HepG2 (cell line): ENCODE measurements around the gene DAB1. TPM values are rescaled to one million over a fixed set of nuclear protein-coding genes. Genes with fewer than 3 reads are reported as not detected.

ENCODE experiments used
- ATAC-seq: fragments of 200-7000 bp; cut with Tn5 transposase; 3 replicates; pipeline ENCODE4 v1.9.1; 2020; ENCODE audit warnings: mild to moderate bottlenecking, moderate library complexity
- BruUV-seq: library from RNA; stranded (reverse); fragments of 400-500 nt; replicated peaks from 2 replicates; lab custom pipeline; 2021; lab: Mats Ljungman, UMichigan
- CTCF ChIA-PET: fragments of 300-600 bp; formaldehyde crosslinking; extraction: SDS; loops from one replicate; lab custom pipeline; 2021; ENCODE audit warnings: low total read pairs, inconsistent platforms, low intra/inter-chr PET ratio; lab: Yijun Ruan, JAX
- POLR2A ChIA-PET: fragments of 350-600 bp; sonication (Branson Sonifier 250); formaldehyde crosslinking; loops from one replicate; lab custom pipeline; 2020; ENCODE audit warnings: antibody characterized with exemption, inconsistent platforms; lab: Yijun Ruan, JAX
- DNase-seq: peaks from one replicate; pipeline ENCODE4 v3.0.0-alpha.2; 2015; ENCODE audit warnings: low spot score
- FAIRE-seq: peaks from 3 replicates; lab custom pipeline; 2011; peaks lifted over from hg19 to GRCh38; lab: Jason Lieb, UNC
- H2AFZ ChIP-seq: one replicate; pipeline ENCODE4 v1.6.1; 2011; ENCODE audit warnings: low read length, inconsistent platforms
- H3K27ac ChIP-seq: fragments of 300-600 bp; 3 replicates; pipeline ENCODE4 v1.8.0; 2011; ENCODE audit warnings: mixed run types, mild to moderate bottlenecking, mixed read lengths, low read length, inconsistent platforms; ENCODE audit not compliant: insufficient read depth; ENCODE audit errors: extremely low read length
- H3K27me3 ChIP-seq, 2 experiments: fragments of 200-600 bp in 1 of 2; 2 replicates in 1 of 2; 3 replicates in 1 of 2; pipeline versions ENCODE4 v1.6.0 to v1.8.0; 2011; ENCODE audit warnings: low read length in 2 of 2, mild to moderate bottlenecking in 2 of 2, moderate library complexity in 2 of 2, inconsistent platforms in 1 of 2; ENCODE audit not compliant: insufficient read depth in 2 of 2, control insufficient read depth in 1 of 2
- H3K36me3 ChIP-seq, 2 experiments: fragments of 200-600 bp in 1 of 2; replicated peaks in 1 of 2; 2 replicates in 1 of 2; 3 replicates in 1 of 2; pipeline versions ENCODE4 v1.5.1 to v1.8.0; 2011; ENCODE audit warnings: low read length in 2 of 2, inconsistent platforms in 1 of 2; ENCODE audit not compliant: insufficient read depth in 2 of 2, control insufficient read depth in 1 of 2
- H3K4me1 ChIP-seq: 2 replicates; pipeline ENCODE4 v1.5.1; 2012; ENCODE audit warnings: low read length, inconsistent platforms; ENCODE audit not compliant: insufficient read depth
- H3K4me2 ChIP-seq: 2 replicates; pipeline ENCODE4 v1.6.0; 2011; ENCODE audit warnings: low read depth, low read length, inconsistent platforms
- H3K4me3 ChIP-seq, 3 experiments: fragments of 200-600 bp in 1 of 3; sonication (generic), shearing (Covaris generic) in 1 of 3; replicated peaks in 1 of 3; 2 replicates each; pipeline ENCODE4 v1.5.1; 2011 to 2016; ENCODE audit warnings: low read length in 3 of 3, inconsistent platforms in 2 of 3, low read depth in 2 of 3, mild to moderate bottlenecking in 2 of 3, control low read depth in 1 of 3, mixed read lengths in 1 of 3; ENCODE audit not compliant: insufficient read depth in 1 of 3
- H3K79me2 ChIP-seq: one replicate; pipeline ENCODE4 v1.6.1; 2011; ENCODE audit warnings: low read length, inconsistent platforms; ENCODE audit not compliant: insufficient read depth
- H3K9ac ChIP-seq: 2 replicates; pipeline ENCODE4 v1.6.0; 2011; ENCODE audit warnings: mild to moderate bottlenecking, low read depth, low read length, inconsistent platforms; ENCODE audit not compliant: insufficient read depth
- H3K9me3 ChIP-seq: 2 replicates; pipeline ENCODE4 v1.5.1; 2012; ENCODE audit warnings: mild to moderate bottlenecking, low read length
- H4K20me1 ChIP-seq: 2 replicates; pipeline ENCODE4 v1.6.0; 2011; ENCODE audit warnings: inconsistent platforms, mild to moderate bottlenecking, low read length, moderate library complexity; ENCODE audit not compliant: insufficient read depth
- IRX3 ChIP-seq: sonication (generic); formaldehyde crosslinking; IDR thresholded peaks from 2 replicates; pipeline ENCODE4 v1.8.1; 2023; ENCODE audit warnings: mild to moderate bottlenecking, low read depth, missing genetic modification reagents, borderline replicate concordance
- KLF6 ChIP-seq: IDR thresholded peaks from 2 replicates; pipeline ENCODE4 v1.8.0; 2016; ENCODE audit warnings: missing biosample characterization, missing genetic modification reagents
- NCOR1 ChIP-seq: fragments of 200-600 bp; sonication (generic); IDR thresholded peaks from 2 replicates; pipeline ENCODE4 v1.7.0; 2017; ENCODE audit warnings: antibody characterized with exemption, low read length, borderline replicate concordance
- NFYB ChIP-seq: sonication (generic); formaldehyde crosslinking; IDR thresholded peaks from 2 replicates; pipeline ENCODE4 v1.4.0; 2020; ENCODE audit warnings: missing genetic modification reagents
- RBM22 ChIP-seq: fragments of 200-400 bp; formaldehyde crosslinking; optimal IDR thresholded peaks from 2 replicates; pipeline ENCODE3; 2017; ENCODE audit warnings: mild to moderate bottlenecking, low read length, moderate library complexity
- RFX1 ChIP-seq: fragments of 450-650 bp; IDR thresholded peaks from 2 replicates; pipeline ENCODE4 v1.6.1; 2017
- RFX5 ChIP-seq: IDR thresholded peaks from 2 replicates; pipeline ENCODE4 v1.6.1; 2011; ENCODE audit warnings: low read depth, low read length, improper control_type of control experiment
- SIX1 ChIP-seq: sonication (generic); formaldehyde crosslinking; IDR thresholded peaks from 2 replicates; pipeline ENCODE4 v1.4.0; 2020; ENCODE audit warnings: missing genetic modification reagents, borderline replicate concordance
- TP53 ChIP-seq: sonication (generic); formaldehyde crosslinking; conservative IDR thresholded peaks from 2 replicates; pipeline ENCODE4 v1.4.0; 2020; ENCODE audit warnings: missing genetic modification reagents
- ZFP36L1 ChIP-seq: sonication (generic); formaldehyde crosslinking; IDR thresholded peaks from 2 replicates; pipeline ENCODE4 v1.8.0; 2022; ENCODE audit warnings: mild to moderate bottlenecking, missing genetic modification reagents, moderate library complexity
- ZKSCAN8 ChIP-seq: IDR thresholded peaks from 2 replicates; pipeline ENCODE4 v1.6.1; 2016; ENCODE audit warnings: borderline replicate concordance, missing genetic modification reagents, missing compliant biosample characterization
- ZNF101 ChIP-seq: sonication (generic); formaldehyde crosslinking; IDR thresholded peaks from 2 replicates; pipeline ENCODE4 v1.4.0; 2020; ENCODE audit warnings: mild to moderate bottlenecking, low read depth, missing genetic modification reagents, borderline replicate concordance
- ZNF20 ChIP-seq: sonication (generic); formaldehyde crosslinking; IDR thresholded peaks from 2 replicates; pipeline ENCODE4 v1.4.0; 2020; ENCODE audit warnings: mild to moderate bottlenecking, moderate library complexity, missing genetic modification reagents
- ZNF335 ChIP-seq: sonication (generic); formaldehyde crosslinking; IDR thresholded peaks from 2 replicates; pipeline ENCODE4 v1.4.0; 2020; ENCODE audit warnings: missing genetic modification reagents
- ZNF343 ChIP-seq: sonication (generic); formaldehyde crosslinking; IDR thresholded peaks from 2 replicates; pipeline ENCODE4 v1.4.0; 2020; ENCODE audit warnings: mild to moderate bottlenecking, missing genetic modification reagents
- ZNF691 ChIP-seq: sonication (generic); formaldehyde crosslinking; IDR thresholded peaks from 2 replicates; pipeline ENCODE4 v1.4.0; 2020; ENCODE audit warnings: missing genetic modification reagents, low read depth, mild to moderate bottlenecking, borderline replicate concordance
- ZSCAN21 ChIP-seq: sonication (generic); formaldehyde crosslinking; IDR thresholded peaks from 2 replicates; pipeline ENCODE4 v1.8.0; 2022; ENCODE audit warnings: mild to moderate bottlenecking, missing genetic modification reagents, moderate library complexity, borderline replicate concordance
- WGBS: methylation state at CpG from one replicate; pipeline ENCODE4 v1.1.6; 2017; ENCODE audit warnings: low lambda C conversion rate; 5-methylcytosine and 5-hydroxymethylcytosine counted together
- in situ Hi-C: cut with HindIII; loops from 2 replicates; pipeline ENCODE4 v1.10.0; 2017; ENCODE audit warnings: low pct_unique_long_range_greater_than_20kb; ENCODE audit not compliant: extremely low pct_ligation_motif_present
- intact Hi-C: fragments of 100-400 bp; cut with micrococcal nuclease; formaldehyde crosslinking; loops from one replicate; pipeline ENCODE4 v1.10.0; 2022; ENCODE audit not compliant: unreplicated experiment
- polyA plus RNA-seq, 8 experiments: library from polyadenylated mRNA; depleted of rRNA in 3 of 8; stranded (reverse) in 7 of 8; unstranded in 1 of 8; fragments of >200 nt; fragmentation: Illumina TruSeq in 4 of 8; extraction: Trizol in 4 of 8; gene quantifications; 2 replicates each; pipeline versions ENCODE4 v1.2.1 to v1.2.3, GENCODE V29; 2011 to 2016; ENCODE audit warnings: low read depth in 4 of 8, missing spikeins in 1 of 8, mixed read lengths in 1 of 8; ENCODE audit not compliant: insufficient read depth in 1 of 8
- total RNA-seq, 5 experiments: library from RNA; depleted of rRNA; stranded (reverse); fragments of >200 nt; fragmentation: Illumina TruSeq; extraction: Trizol; gene quantifications; 2 replicates each; pipeline ENCODE4 v1.2.3, GENCODE V29; 2016; ENCODE audit warnings: low read depth in 1 of 5

DAB1 gene
- total and polyA plus RNA-seq, 2 of the 13 experiments (the other 11 are each of a cell fraction or from before 2014, with no cell fraction given), result 0.04 to 0.13 TPM

- TF ChIP-seq ZNF335 (CRISPR knock-in tag), result no peak
Measured at GRCh38 chr1:57404884-57405283, 19.0 kb downstream of the DAB1 start (continued).

GRCh38 chr1:57403201-57403600 is 20.7 kb downstream of the DAB1 start:
- no peak for DNase-seq
- H3K9me3 ChIP-seq, result no peaks in the 10 kb centered on the region
- POLR2A ChIA-PET, result no interaction called here
- WGBS, result no CpG with 5 or more reads among the region's 1 CpG
- intact Hi-C loops, result no loop called here
- H3K9ac ChIP-seq, result no peak overlapping the region
- peaks cover 30% of the 10 kb centered on the region for H3K4me1 ChIP-seq
- no peak overlapping the region for H2AFZ ChIP-seq
- no peaks in the 10 kb centered on the region for H3K36me3 ChIP-seq
- BruUV-seq, result no TSS peak
- H3K79me2 ChIP-seq, result no peaks in the 10 kb centered on the region
- no peaks in the 10 kb centered on the region for H4K20me1 ChIP-seq
- TF ChIP-seq ZNF20, result no peak
- TF ChIP-seq NCOR1, result no peak
- TF ChIP-seq RFX5, result no peak
- TF ChIP-seq ZNF691 (CRISPR knock-in tag), result no peak
- TF ChIP-seq ZNF343 (CRISPR knock-in tag), result no peak
- no peak for TF ChIP-seq IRX3 (CRISPR knock-in tag)
- TF ChIP-seq ZFP36L1, result no peak
- no peak for TF ChIP-seq ZNF101
- TF ChIP-seq SIX1 (CRISPR knock-in tag), result no peak
- TF ChIP-seq NFYB (CRISPR knock-in tag), result no peak
- TF ChIP-seq RFX1, result no peak
- no peak for TF ChIP-seq RBM22
- TF ChIP-seq TP53 (CRISPR knock-in tag), result no peak
- no peak for TF ChIP-seq ZKSCAN8
- no peak for TF ChIP-seq ZSCAN21 (CRISPR knock-in tag)
- TF ChIP-seq KLF6 (CRISPR knock-in tag), result no peak
- TF ChIP-seq, all 625 proteins: peak for 0
- in situ Hi-C loops, result no loop called here
- ATAC-seq (no peak), FAIRE-seq (no peak)
- no peak overlapping the region for H3K4me3 ChIP-seq
- no peak overlapping the region for H3K27ac ChIP-seq
- no peaks in the 10 kb centered on the region for H3K27me3 ChIP-seq
- CTCF ChIA-PET, result no interaction called here
- no peak overlapping the region for H3K4me2 ChIP-seq
